ENCODE data around the gene TFAP2B.

- TF ChIP-seq MAX (IDR thresholded peaks at IDR 0.05; ENCODE audit: low read depth, low read length): no peak
- no peak for TF ChIP-seq CTCF (IDR thresholded peaks at IDR 0.05; ENCODE audit: low read depth, low read length)
Measured at GRCh38 chr6:50823094-50823920, 4.6 kb downstream of the TFAP2B start.
